ENCODE results near the gene SEMA7A.

SEMA7A gene

DNA sequence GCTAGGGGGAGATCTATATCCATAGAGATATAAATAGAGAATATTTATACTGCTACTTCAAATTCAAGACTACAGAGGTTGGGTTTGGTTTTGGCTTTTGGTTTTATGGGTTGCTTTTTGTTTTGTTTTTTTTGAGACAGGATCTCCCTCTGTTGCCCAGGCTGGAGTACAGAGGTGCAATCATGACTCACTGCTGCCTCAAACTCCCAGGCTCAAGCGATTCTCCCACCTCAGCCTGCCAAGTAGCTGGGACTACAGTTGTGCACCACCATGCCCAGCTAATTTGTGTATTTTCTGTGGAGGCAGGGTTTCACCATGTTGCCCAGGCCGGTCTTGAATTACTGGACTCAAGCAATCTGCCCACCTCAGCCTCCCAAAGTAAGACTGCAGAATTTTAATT lies 31.1 kb upstream of the SEMA7A start:
- peaks cover 9% of the 10 kb centered on the region for H3K79me2 ChIP-seq (ENCODE audit: insufficient read depth, low read length)

DNA sequence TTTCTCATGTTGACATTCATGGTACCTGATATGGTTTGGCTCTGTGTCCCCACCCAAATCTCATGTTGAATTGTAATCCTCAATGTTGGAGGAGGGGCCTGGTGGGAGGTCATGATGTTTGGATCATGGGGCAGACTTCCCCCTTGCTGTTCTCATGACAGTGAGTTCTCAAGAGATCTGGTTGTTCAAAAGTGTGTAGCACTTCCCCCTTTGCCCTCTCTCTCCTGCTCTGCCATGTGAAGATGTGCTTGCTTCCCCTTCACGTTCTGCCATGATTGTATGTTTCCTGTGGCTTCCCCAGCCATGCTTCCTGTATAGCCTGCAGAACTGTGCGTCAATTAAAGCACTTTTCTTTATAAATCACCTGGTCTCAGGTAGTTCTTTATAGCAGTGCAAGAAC lies 30.5 kb upstream of the SEMA7A start:
- Histone ChIP-seq H3K27ac (ENCODE audit: low read depth, low read length, poor library complexity, severe bottlenecking) (no peak overlapping the region), H3K9me2 (ENCODE audit: low read depth, low read length) (no peaks in the 10 kb centered on the region), H3K36me3 (ENCODE audit: insufficient read depth, low read length) (peaks cover 16% of the 10 kb centered on the region), H3K9me3 (ENCODE audit: low read length) (no peaks in the 10 kb centered on the region), H3F3A (ENCODE audit: insufficient read depth, low read length) (no peaks in the 10 kb centered on the region), H3K4me3 (ENCODE audit: low read depth, low read length, poor library complexity, severe bottlenecking) (no peak overlapping the region), H3K4me1 (ENCODE audit: insufficient read depth, low read length, severe bottlenecking) (peaks cover 34% of the 10 kb centered on the region), H3K27me3 (ENCODE audit: insufficient read depth, low read length) (no peaks in the 10 kb centered on the region), H4K20me1 (ENCODE audit: insufficient read depth, low read length) (no peaks in the 10 kb centered on the region), H3K79me2 (ENCODE audit: insufficient read depth, low read length) (peaks cover 9% of the 10 kb centered on the region), H3K9ac (ENCODE audit: low read length) (no peak overlapping the region), H3K4me2 (ENCODE audit: low read length) (no peak overlapping the region), H2AFZ (ENCODE audit: low read length) (no peak overlapping the region)
- no peak for TF ChIP-seq EZH2 (IDR thresholded peaks at IDR 0.05; ENCODE audit: borderline replicate concordance, low read length)
- TF ChIP-seq, protein P1, sequence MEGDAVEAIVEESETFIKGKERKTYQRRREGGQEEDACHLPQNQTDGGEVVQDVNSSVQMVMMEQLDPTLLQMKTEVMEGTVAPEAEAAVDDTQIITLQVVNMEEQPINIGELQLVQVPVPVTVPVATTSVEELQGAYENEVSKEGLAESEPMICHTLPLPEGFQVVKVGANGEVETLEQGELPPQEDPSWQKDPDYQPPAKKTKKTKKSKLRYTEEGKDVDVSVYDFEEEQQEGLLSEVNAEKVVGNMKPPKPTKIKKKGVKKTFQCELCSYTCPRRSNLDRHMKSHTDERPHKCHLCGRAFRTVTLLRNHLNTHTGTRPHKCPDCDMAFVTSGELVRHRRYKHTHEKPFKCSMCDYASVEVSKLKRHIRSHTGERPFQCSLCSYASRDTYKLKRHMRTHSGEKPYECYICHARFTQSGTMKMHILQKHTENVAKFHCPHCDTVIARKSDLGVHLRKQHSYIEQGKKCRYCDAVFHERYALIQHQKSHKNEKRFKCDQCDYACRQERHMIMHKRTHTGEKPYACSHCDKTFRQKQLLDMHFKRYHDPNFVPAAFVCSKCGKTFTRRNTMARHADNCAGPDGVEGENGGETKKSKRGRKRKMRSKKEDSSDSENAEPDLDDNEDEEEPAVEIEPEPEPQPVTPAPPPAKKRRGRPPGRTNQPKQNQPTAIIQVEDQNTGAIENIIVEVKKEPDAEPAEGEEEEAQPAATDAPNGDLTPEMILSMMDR (IDR thresholded peaks at IDR 0.05; ENCODE audit: low read length) = no peak

More for the DNA sequence above, 31.1 kb upstream of the SEMA7A start:
- H3K4me1 ChIP-seq (ENCODE audit: insufficient read depth, low read length, severe bottlenecking) = peaks cover 30% of the 10 kb centered on the region
- H3K36me3 ChIP-seq (ENCODE audit: insufficient read depth, low read length) = peaks cover 16% of the 10 kb centered on the region
- no peaks in the 10 kb centered on the region for H3F3A ChIP-seq (ENCODE audit: insufficient read depth, low read length)
- H4K20me1 ChIP-seq (ENCODE audit: insufficient read depth, low read length) = no peaks in the 10 kb centered on the region
- no peak overlapping the region for H3K4me2 ChIP-seq (ENCODE audit: low read length)
- no peak overlapping the region for H3K9ac ChIP-seq (ENCODE audit: low read length)
- H3K9me3 ChIP-seq (ENCODE audit: low read length) = no peaks in the 10 kb centered on the region
- H3K27ac ChIP-seq (ENCODE audit: low read depth, low read length, poor library complexity, severe bottlenecking) = no peak overlapping the region
- H3K4me3 ChIP-seq (ENCODE audit: low read depth, low read length, poor library complexity, severe bottlenecking) = no peak overlapping the region
- no peaks in the 10 kb centered on the region for H3K27me3 ChIP-seq (ENCODE audit: insufficient read depth, low read length)
- no peak for TF ChIP-seq EZH2 (IDR thresholded peaks at IDR 0.05; ENCODE audit: borderline replicate concordance, low read length)
- TF ChIP-seq, protein P1 (IDR thresholded peaks at IDR 0.05; ENCODE audit: low read length) = no peak
- no peaks in the 10 kb centered on the region for H3K9me2 ChIP-seq (ENCODE audit: low read depth, low read length)
- H2AFZ ChIP-seq (ENCODE audit: low read length) = no peak overlapping the region

DNA sequence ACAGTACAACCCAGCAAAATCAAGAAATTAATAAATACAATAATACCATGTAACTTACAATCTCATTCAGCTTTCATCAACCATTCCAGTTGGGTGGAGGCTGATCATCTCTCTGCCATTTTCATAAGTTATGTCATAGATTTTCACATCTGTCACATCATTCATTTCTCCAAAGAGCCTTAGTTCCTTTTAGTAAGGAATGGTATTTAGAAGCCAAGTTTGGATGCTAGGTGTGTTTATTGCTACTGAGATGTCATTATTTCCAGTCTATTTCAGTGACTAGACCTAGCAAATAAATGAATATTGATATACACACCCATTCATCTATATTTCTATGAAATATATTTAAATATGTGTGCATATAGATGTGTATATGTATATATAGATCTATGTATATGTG lies 29.9 kb upstream of the SEMA7A start:
- Histone ChIP-seq H3K79me2 (ENCODE audit: insufficient read depth, low read length) (peaks cover 9% of the 10 kb centered on the region), H3F3A (ENCODE audit: insufficient read depth, low read length) (no peaks in the 10 kb centered on the region), H3K4me2 (ENCODE audit: low read length) (no peak overlapping the region), H3K36me3 (ENCODE audit: insufficient read depth, low read length) (peaks cover 16% of the 10 kb centered on the region), H2AFZ (ENCODE audit: low read length) (no peak overlapping the region), H4K20me1 (ENCODE audit: insufficient read depth, low read length) (no peaks in the 10 kb centered on the region), H3K9me2 (ENCODE audit: low read depth, low read length) (no peaks in the 10 kb centered on the region), H3K4me3 (ENCODE audit: low read depth, low read length, poor library complexity, severe bottlenecking) (no peak overlapping the region), H3K27ac (ENCODE audit: low read depth, low read length, poor library complexity, severe bottlenecking) (no peak overlapping the region), H3K4me1 (ENCODE audit: insufficient read depth, low read length, severe bottlenecking) (peaks cover 34% of the 10 kb centered on the region), H3K9ac (ENCODE audit: low read length) (no peak overlapping the region), H3K9me3 (ENCODE audit: low read length) (no peaks in the 10 kb centered on the region), H3K27me3 (ENCODE audit: insufficient read depth, low read length) (no peaks in the 10 kb centered on the region)
- TF ChIP-seq EZH2 (IDR thresholded peaks at IDR 0.05; ENCODE audit: borderline replicate concordance, low read length) = no peak
- TF ChIP-seq, protein P1 (IDR thresholded peaks at IDR 0.05; ENCODE audit: low read length) = no peak
